HCT116 (cell line): Measurements from ENCODE around the gene CLIC5. TPM values are rescaled to one million over a fixed set of nuclear protein-coding genes. Genes with fewer than 3 reads are reported as not detected.

Experiments used
- ATAC-seq: fragments of 200-7000 bp; cut with Tn5 transposase; 2 replicates; pipeline ENCODE4 v1.9.1; 2020; ENCODE audit warnings: mild to moderate bottlenecking, moderate library complexity
- BruUV-seq: library from RNA; stranded (reverse); fragments of 400-500 nt; replicated peaks from 2 replicates; lab custom pipeline; 2021; lab: Mats Ljungman, UMichigan
- CTCF ChIA-PET: fragments of 300-600 bp; sonication (Branson Sonifier 250); formaldehyde crosslinking; loops from one replicate; lab custom pipeline; 2021; ENCODE audit warnings: antibody characterized with exemption; lab: Charles Lee
- POLR2A ChIA-PET: fragments of 300-600, 350-600 bp; sonication (Branson Sonifier 250); formaldehyde crosslinking; loops from one replicate; lab custom pipeline; 2021; ENCODE audit warnings: antibody characterized with exemption; lab: Charles Lee
- RAD21 ChIA-PET, 2 experiments: fragments of 300-600 bp; sonication (Branson Sonifier 250); formaldehyde crosslinking; loops; one replicate each; lab custom pipeline; 2023; ENCODE audit warnings: low total read pairs in 2 of 2; ENCODE audit not compliant: uncharacterized antibody in 2 of 2, unreplicated experiment in 2 of 2, low non-redundant PET in 1 of 2; lab: Charles Lee
- DNase-seq: peaks from one replicate; pipeline ENCODE4 v3.0.0-alpha.2; 2010; ENCODE audit warnings: low read depth, low spot score
- H2AFZ ChIP-seq: fragments of 200-600 bp; shearing (Covaris generic), sonication (generic); 2 replicates; pipeline ENCODE4 v1.6.1; 2017; ENCODE audit warnings: low read depth, mixed run types, mixed read lengths, antibody characterized with exemption, low read length; ENCODE audit not compliant: poor library complexity, severe bottlenecking
- H3K27ac ChIP-seq: 2 replicates; pipeline ENCODE4 v1.5.1; 2012; ENCODE audit warnings: low read depth, low read length
- H3K27me3 ChIP-seq: fragments of 200-600 bp; sonication (generic); 2 replicates; pipeline ENCODE4 v1.6.1; 2016; ENCODE audit warnings: mixed run types, low read length, mixed read lengths; ENCODE audit not compliant: insufficient read depth
- H3K36me3 ChIP-seq, 2 experiments: fragments of 200-500 bp in 1 of 2; fragments of 200-600 bp in 1 of 2; sonication (Bioruptor generic) in 1 of 2; sonication (generic) in 1 of 2; 2 replicates each; pipeline versions ENCODE4 v1.5.1 to v1.6.1; 2014 to 2016; ENCODE audit warnings: low read length in 2 of 2, inconsistent platforms in 1 of 2, mixed read lengths in 1 of 2, mixed run types in 1 of 2; ENCODE audit not compliant: insufficient read depth in 2 of 2, control insufficient read depth in 1 of 2
- H3K4me1 ChIP-seq, 2 experiments: fragments of 200-600 bp in 1 of 2; sonication (generic) in 1 of 2; 2 replicates each; pipeline versions ENCODE4 v1.5.1 to v1.6.1; 2012 to 2017; ENCODE audit warnings: low read length in 2 of 2, inconsistent platforms in 1 of 2, mild to moderate bottlenecking in 1 of 2, mixed read lengths in 1 of 2, mixed run types in 1 of 2, moderate library complexity in 1 of 2; ENCODE audit not compliant: insufficient read depth in 2 of 2, control insufficient read depth in 1 of 2
- H3K4me2 ChIP-seq: fragments of 200-600 bp; sonication (generic); 2 replicates; pipeline ENCODE4 v1.6.1; 2017; ENCODE audit warnings: mixed run types, low read length, mixed read lengths
- H3K4me3 ChIP-seq, 2 experiments: fragments of 200-600 bp in 1 of 2; sonication (generic) in 1 of 2; replicated peaks in 1 of 2; 2 replicates each; pipeline ENCODE4 v1.5.1; 2011 to 2016; ENCODE audit warnings: low read length in 2 of 2, control low read depth in 1 of 2, low read depth in 1 of 2, mild to moderate bottlenecking in 1 of 2, mixed read lengths in 1 of 2, mixed run types in 1 of 2
- H3K79me2 ChIP-seq: fragments of 200-600 bp; sonication (generic); 2 replicates; pipeline ENCODE4 v1.6.1; 2017; ENCODE audit warnings: mild to moderate bottlenecking, mixed run types, low read length, moderate library complexity, mixed read lengths; ENCODE audit not compliant: insufficient read depth
- H3K9ac ChIP-seq: fragments of 200-600 bp; sonication (generic); 2 replicates; pipeline ENCODE4 v1.6.1; 2016; ENCODE audit warnings: low read length, mixed read lengths
- H3K9me2 ChIP-seq: fragments of 200-600 bp; sonication (generic), shearing (Covaris generic); 2 replicates; pipeline ENCODE4 v1.6.1; 2017; ENCODE audit warnings: mixed run types, mild to moderate bottlenecking, moderate library complexity; ENCODE audit not compliant: insufficient read depth
- H3K9me3 ChIP-seq, 2 experiments: fragments of 200-500 bp in 1 of 2; fragments of 200-600 bp in 1 of 2; sonication (Bioruptor generic) in 1 of 2; sonication (generic) in 1 of 2; 2 replicates each; pipeline ENCODE4 v1.6.1; 2014 to 2017; ENCODE audit warnings: low read length in 2 of 2, mixed read lengths in 2 of 2, inconsistent platforms in 1 of 2, low read depth in 1 of 2, mild to moderate bottlenecking in 1 of 2, mixed run types in 1 of 2, moderate library complexity in 1 of 2; ENCODE audit not compliant: control insufficient read depth in 1 of 2, insufficient read depth in 1 of 2
- H4K20me1 ChIP-seq: fragments of 200-600 bp; sonication (generic), shearing (Covaris generic); 2 replicates; pipeline ENCODE4 v1.6.1; 2017; ENCODE audit warnings: mixed run types, mild to moderate bottlenecking, moderate library complexity; ENCODE audit not compliant: insufficient read depth
- CBX3 ChIP-seq: IDR thresholded peaks from 2 replicates; pipeline ENCODE4 v1.6.1; 2012; ENCODE audit warnings: low read depth
- CEBPB ChIP-seq: IDR thresholded peaks from 2 replicates; pipeline ENCODE4 v1.6.1; 2012; ENCODE audit warnings: low read depth
- EGR1 ChIP-seq: IDR thresholded peaks from 2 replicates; pipeline ENCODE4 v1.6.1; 2012; ENCODE audit warnings: low read depth
- EZH2phosphoT487 ChIP-seq: fragments of 200-600 bp; IDR thresholded peaks from 2 replicates; pipeline ENCODE4 v1.6.1; 2018; ENCODE audit warnings: antibody characterized with exemption, borderline replicate concordance
- FOSL1 ChIP-seq: IDR thresholded peaks from 2 replicates; pipeline ENCODE4 v1.6.1; 2012; ENCODE audit warnings: low read depth
- JUND ChIP-seq: IDR thresholded peaks from 2 replicates; pipeline ENCODE4 v1.6.1; 2012
- MAX ChIP-seq: IDR thresholded peaks from 2 replicates; pipeline ENCODE4 v1.6.1; 2012
- POLR2A ChIP-seq: IDR thresholded peaks from 2 replicates; pipeline ENCODE4 v1.7.0; 2011; ENCODE audit warnings: borderline replicate concordance; ENCODE audit not compliant: insufficient read depth, insufficient read length; ENCODE audit errors: extremely low read depth
- POLR2AphosphoS5 ChIP-seq: IDR thresholded peaks from 2 replicates; pipeline ENCODE4 v1.6.1; 2011; ENCODE audit warnings: mild to moderate bottlenecking, low read depth, low read length, moderate library complexity
- RAD21 ChIP-seq: IDR thresholded peaks from 2 replicates; pipeline ENCODE4 v1.6.1; 2012; ENCODE audit warnings: low read depth, mild to moderate bottlenecking
- SRF ChIP-seq: IDR thresholded peaks from 2 replicates; pipeline ENCODE4 v1.6.1; 2012; ENCODE audit warnings: low read depth
- TCF7L2 ChIP-seq: IDR thresholded peaks from 2 replicates; pipeline ENCODE4 v1.7.0; 2011; ENCODE audit warnings: borderline replicate concordance, inconsistent platforms; ENCODE audit not compliant: insufficient read depth, insufficient read length; ENCODE audit errors: extremely low read depth
- ZBTB33 ChIP-seq: IDR thresholded peaks from 2 replicates; pipeline ENCODE4 v1.6.1; 2011; ENCODE audit warnings: mild to moderate bottlenecking, low read length, moderate library complexity; ENCODE audit not compliant: insufficient replicate concordance; ENCODE audit errors: extremely low read depth
- ZFX ChIP-seq: fragments of 450-650 bp; IDR thresholded peaks from 2 replicates; pipeline ENCODE4 v1.6.1; 2017
- ZNF274 ChIP-seq: fragments of 200-500 bp; sonication (Bioruptor generic); IDR thresholded peaks from 2 replicates; pipeline ENCODE4 v1.6.1; 2014; ENCODE audit warnings: mild to moderate bottlenecking, low read depth, low read length, inconsistent platforms
- intact Hi-C: fragments of 100-400 bp; cut with micrococcal nuclease; formaldehyde crosslinking; loops from 2 replicates; pipeline ENCODE4 v1.10.0; 2022
- total RNA-seq: library from RNA; stranded (reverse); gene quantifications from one replicate; pipeline ENCODE4 v1.2.1, GENCODE V29; 2021; ENCODE audit not compliant: unreplicated experiment
- TF ChIP-seq, protein P1 (sequence below): IDR thresholded peaks from 2 replicates; pipeline ENCODE4 v1.6.1; 2012; ENCODE audit warnings: low read depth

Gene CLIC5
- total RNA-seq, 1 experiment from 2014 or later = 0.20 TPM

GRCh38 chr6:46062312-46062711, 46.7 kb upstream of the CLIC5 start:
- CTCF ChIA-PET = no interaction called here
- TF ChIP-seq, protein P1, sequence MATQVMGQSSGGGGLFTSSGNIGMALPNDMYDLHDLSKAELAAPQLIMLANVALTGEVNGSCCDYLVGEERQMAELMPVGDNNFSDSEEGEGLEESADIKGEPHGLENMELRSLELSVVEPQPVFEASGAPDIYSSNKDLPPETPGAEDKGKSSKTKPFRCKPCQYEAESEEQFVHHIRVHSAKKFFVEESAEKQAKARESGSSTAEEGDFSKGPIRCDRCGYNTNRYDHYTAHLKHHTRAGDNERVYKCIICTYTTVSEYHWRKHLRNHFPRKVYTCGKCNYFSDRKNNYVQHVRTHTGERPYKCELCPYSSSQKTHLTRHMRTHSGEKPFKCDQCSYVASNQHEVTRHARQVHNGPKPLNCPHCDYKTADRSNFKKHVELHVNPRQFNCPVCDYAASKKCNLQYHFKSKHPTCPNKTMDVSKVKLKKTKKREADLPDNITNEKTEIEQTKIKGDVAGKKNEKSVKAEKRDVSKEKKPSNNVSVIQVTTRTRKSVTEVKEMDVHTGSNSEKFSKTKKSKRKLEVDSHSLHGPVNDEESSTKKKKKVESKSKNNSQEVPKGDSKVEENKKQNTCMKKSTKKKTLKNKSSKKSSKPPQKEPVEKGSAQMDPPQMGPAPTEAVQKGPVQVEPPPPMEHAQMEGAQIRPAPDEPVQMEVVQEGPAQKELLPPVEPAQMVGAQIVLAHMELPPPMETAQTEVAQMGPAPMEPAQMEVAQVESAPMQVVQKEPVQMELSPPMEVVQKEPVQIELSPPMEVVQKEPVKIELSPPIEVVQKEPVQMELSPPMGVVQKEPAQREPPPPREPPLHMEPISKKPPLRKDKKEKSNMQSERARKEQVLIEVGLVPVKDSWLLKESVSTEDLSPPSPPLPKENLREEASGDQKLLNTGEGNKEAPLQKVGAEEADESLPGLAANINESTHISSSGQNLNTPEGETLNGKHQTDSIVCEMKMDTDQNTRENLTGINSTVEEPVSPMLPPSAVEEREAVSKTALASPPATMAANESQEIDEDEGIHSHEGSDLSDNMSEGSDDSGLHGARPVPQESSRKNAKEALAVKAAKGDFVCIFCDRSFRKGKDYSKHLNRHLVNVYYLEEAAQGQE = no peak
- no peak for TF ChIP-seq CBX3
- no peak for TF ChIP-seq TCF7L2
- TF ChIP-seq RAD21 = no peak
- TF ChIP-seq CEBPB = no peak
- TF ChIP-seq ZNF274 = no peak
- TF ChIP-seq POLR2A = no peak
- no peak for TF ChIP-seq POLR2AphosphoS5
- no peak for TF ChIP-seq FOSL1
- TF ChIP-seq EGR1 = no peak
- TF ChIP-seq ZFX = no peak
- no peak for TF ChIP-seq ZBTB33
- TF ChIP-seq SRF = no peak
- TF ChIP-seq MAX = no peak
- TF ChIP-seq EZH2phosphoT487 = no peak
- TF ChIP-seq JUND = no peak
- H3K9ac ChIP-seq = no peak overlapping the region
- RAD21 ChIA-PET = no interaction called here
- H3K4me2 ChIP-seq = no peak overlapping the region
- no peaks in the 10 kb centered on the region for H3K36me3 ChIP-seq
- no peaks in the 10 kb centered on the region for H3K4me1 ChIP-seq
- intact Hi-C loops = no loop called here
- no TSS peak for BruUV-seq
- POLR2A ChIA-PET = no interaction called here
- no peaks in the 10 kb centered on the region for H3K27me3 ChIP-seq
- no peak overlapping the region for H3K27ac ChIP-seq
- DNase-seq = no peak
- H3K9me2 ChIP-seq = no peaks in the 10 kb centered on the region
- H3K4me3 ChIP-seq = no peak overlapping the region
- no peaks in the 10 kb centered on the region for H4K20me1 ChIP-seq
- no peaks in the 10 kb centered on the region for H3K9me3 ChIP-seq
- no peaks in the 10 kb centered on the region for H3K79me2 ChIP-seq
- no peak overlapping the region for H2AFZ ChIP-seq
- ATAC-seq = no peak
